Effector memory CD4-positive, alpha-beta T cell (primary cell): Measurements from ENCODE around the gene CD81.

Source experiments
- DNase-seq, 3 donors: peaks; one replicate each; pipeline ENCODE4 v3.0.0-alpha.2; 2020
- H3K27ac ChIP-seq: 2 replicates; pipeline ENCODE4 v1.7.0; 2013; ENCODE audit warnings: mild to moderate bottlenecking, low read length, moderate library complexity; ENCODE audit not compliant: insufficient read depth, poor library complexity, severe bottlenecking
- H3K27me3 ChIP-seq: replicated peaks from 2 replicates; pipeline ENCODE4 v1.7.0; 2013; ENCODE audit warnings: mild to moderate bottlenecking, low read length; ENCODE audit not compliant: insufficient read depth, control insufficient read depth, poor library complexity, severe bottlenecking
- H3K36me3 ChIP-seq: 2 replicates; pipeline ENCODE4 v1.7.0; 2013; ENCODE audit warnings: mild to moderate bottlenecking, low read length, moderate library complexity; ENCODE audit not compliant: control insufficient read depth, insufficient read depth
- H3K4me1 ChIP-seq: 2 replicates; pipeline ENCODE4 v1.7.0; 2013; ENCODE audit warnings: low read length, mild to moderate bottlenecking; ENCODE audit not compliant: control insufficient read depth, insufficient read depth, poor library complexity, severe bottlenecking
- H3K4me3 ChIP-seq: 2 replicates; pipeline ENCODE4 v1.7.0; 2013; ENCODE audit warnings: low read length, low read depth, mild to moderate bottlenecking; ENCODE audit not compliant: insufficient read depth, poor library complexity, severe bottlenecking
- H3K9me3 ChIP-seq: 2 replicates; pipeline ENCODE4 v1.7.0; 2013; ENCODE audit warnings: mild to moderate bottlenecking, low read length, moderate library complexity; ENCODE audit not compliant: control insufficient read depth

CD81 gene

DNA sequence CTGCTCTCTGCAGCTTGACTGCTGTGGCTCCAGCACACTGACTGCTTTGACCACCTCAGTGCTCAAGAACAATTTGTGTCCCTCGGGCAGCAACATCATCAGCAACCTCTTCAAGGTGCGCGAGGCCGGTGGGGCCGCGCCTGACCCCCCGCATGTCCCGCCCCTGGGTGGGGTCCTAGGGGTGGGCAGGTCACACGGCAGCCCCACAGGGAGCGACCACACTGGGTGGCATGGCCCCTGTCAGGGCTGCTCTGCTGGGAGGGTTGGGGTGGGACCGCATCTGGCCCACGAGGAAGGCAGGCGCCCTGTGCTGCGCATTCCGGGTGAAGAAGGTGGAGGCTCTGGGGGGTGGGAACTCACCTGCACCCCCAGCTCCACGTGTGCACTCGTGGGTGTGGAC lies 18.7 kb downstream of the CD81 start:
- DNase-seq, result no peak
- Histone ChIP-seq H3K9me3 (no peaks in the 10 kb centered on the region), H3K4me3 (no peak overlapping the region), H3K27me3 (no peaks in the 10 kb centered on the region), H3K36me3 (peaks cover 47% of the 10 kb centered on the region), H3K4me1 (peaks cover 8% of the 10 kb centered on the region), H3K27ac (no peak overlapping the region)

DNA sequence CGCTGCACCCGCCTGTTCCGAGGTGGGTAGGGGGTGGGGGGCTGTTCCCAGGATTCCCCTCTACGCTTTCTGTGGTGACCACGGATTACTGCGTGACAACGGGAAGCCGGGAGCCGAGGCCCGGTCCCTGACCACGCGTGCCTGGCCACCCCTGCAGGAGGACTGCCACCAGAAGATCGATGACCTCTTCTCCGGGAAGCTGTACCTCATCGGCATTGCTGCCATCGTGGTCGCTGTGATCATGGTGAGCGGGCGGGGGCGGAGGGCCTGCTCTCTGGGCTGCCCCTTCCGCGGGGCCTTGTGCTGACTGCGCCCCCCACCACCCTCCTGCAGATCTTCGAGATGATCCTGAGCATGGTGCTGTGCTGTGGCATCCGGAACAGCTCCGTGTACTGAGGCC lies 19.4 kb downstream of the CD81 start:
- Histone ChIP-seq H3K27ac (no peak overlapping the region), H3K36me3 (peaks cover 41% of the 10 kb centered on the region), H3K4me3 (no peak overlapping the region), H3K4me1 (peaks cover 13% of the 10 kb centered on the region), H3K27me3 (no peaks in the 10 kb centered on the region), H3K9me3 (no peaks in the 10 kb centered on the region)
- DNase-seq, result no peak

DNA sequence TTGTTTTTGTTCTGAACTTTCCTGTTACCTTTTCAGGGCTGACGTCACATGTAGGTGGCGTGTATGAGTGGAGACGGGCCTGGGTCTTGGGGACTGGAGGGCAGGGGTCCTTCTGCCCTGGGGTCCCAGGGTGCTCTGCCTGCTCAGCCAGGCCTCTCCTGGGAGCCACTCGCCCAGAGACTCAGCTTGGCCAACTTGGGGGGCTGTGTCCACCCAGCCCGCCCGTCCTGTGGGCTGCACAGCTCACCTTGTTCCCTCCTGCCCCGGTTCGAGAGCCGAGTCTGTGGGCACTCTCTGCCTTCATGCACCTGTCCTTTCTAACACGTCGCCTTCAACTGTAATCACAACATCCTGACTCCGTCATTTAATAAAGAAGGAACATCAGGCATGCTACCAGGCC lies 19.9 kb downstream of the CD81 start:
- H3K4me1 ChIP-seq, result peaks cover 18% of the 10 kb centered on the region
- peaks cover 36% of the 10 kb centered on the region for H3K36me3 ChIP-seq
- no peaks in the 10 kb centered on the region for H3K27me3 ChIP-seq
- H3K4me3 ChIP-seq, result no peak overlapping the region
- H3K9me3 ChIP-seq, result no peaks in the 10 kb centered on the region
- H3K27ac ChIP-seq, result no peak overlapping the region
- no peak for DNase-seq

DNA sequence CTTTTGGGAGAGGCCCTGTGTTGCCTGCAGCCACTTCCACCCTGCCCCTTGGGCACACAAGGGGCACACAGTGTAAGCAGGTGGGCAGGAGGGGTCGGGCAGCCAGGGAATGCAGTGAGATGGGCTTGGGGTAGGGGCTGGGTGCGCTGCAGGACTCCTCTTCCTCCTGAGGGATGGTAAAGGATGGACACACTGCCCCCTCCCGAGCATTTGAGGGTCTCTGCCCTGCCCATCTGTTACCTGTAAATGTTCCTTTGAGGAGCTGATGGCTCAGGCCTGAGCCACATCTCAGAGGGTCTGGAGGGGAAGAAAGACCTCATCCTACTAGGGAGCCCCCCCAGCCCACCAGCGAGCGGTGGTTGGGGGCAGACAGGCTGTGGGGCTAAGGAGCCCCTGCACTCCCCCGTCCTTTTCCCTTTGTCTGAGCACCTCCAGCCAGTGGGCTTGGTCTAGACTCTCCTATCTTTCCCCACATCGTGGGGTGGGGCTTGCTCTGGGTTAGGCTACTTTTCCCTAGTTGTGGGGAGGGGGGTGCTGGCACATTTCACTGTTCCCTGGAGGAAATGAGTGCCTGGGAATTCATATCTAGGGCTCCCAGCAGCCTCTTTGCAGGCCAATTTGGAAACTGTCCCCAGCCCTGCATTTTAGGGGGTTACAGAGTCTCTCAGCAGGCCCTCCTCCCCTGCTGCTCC lies 21.7 kb downstream of the CD81 start:
- H3K9me3 ChIP-seq, result no peaks in the 10 kb centered on the region
- H3K36me3 ChIP-seq, result peaks cover 38% of the 10 kb centered on the region
- H3K4me1 ChIP-seq, result peaks cover 22% of the 10 kb centered on the region
- H3K4me3 ChIP-seq, result no peak overlapping the region
- no peak for DNase-seq
- no peaks in the 10 kb centered on the region for H3K27me3 ChIP-seq
- H3K27ac ChIP-seq, result peak overlapping the region; percentile 98

DNA sequence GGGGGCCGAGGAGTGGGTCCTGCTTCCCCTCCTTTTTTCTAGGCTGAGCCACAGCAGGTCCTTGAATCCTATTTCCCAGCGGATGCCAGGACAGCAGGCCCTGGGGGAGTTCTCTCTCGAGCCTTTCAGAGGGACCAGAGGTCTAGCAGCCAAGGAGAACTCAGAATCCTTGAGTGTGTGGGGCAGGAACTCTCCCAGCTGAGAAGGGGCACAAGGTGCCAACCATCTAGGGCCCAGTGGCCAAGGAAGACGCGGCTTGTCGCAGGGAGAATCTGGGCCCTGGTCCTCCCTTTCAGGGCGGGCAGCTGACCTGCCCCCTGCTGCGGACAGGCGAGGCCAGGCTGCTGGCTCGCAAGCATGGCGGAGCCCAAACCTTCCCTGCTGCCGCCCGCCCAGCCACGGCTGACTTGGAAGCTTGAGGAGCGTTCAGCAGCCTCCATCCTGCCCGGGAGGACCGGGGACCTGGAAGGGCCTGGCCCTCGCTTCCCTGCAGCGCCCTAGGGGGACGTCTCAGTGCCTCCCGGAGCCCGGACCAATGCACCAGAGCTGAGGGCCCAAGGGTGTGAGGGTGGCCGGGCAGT lies 22.5 kb downstream of the CD81 start:
- no peak for DNase-seq
- Histone ChIP-seq H3K9me3 (no peaks in the 10 kb centered on the region), H3K4me3 (peak overlapping the region; percentile 82), H3K4me1 (peaks cover 22% of the 10 kb centered on the region), H3K27ac (peak overlapping the region; percentile 98), H3K36me3 (peaks cover 40% of the 10 kb centered on the region), H3K27me3 (no peaks in the 10 kb centered on the region)

DNA sequence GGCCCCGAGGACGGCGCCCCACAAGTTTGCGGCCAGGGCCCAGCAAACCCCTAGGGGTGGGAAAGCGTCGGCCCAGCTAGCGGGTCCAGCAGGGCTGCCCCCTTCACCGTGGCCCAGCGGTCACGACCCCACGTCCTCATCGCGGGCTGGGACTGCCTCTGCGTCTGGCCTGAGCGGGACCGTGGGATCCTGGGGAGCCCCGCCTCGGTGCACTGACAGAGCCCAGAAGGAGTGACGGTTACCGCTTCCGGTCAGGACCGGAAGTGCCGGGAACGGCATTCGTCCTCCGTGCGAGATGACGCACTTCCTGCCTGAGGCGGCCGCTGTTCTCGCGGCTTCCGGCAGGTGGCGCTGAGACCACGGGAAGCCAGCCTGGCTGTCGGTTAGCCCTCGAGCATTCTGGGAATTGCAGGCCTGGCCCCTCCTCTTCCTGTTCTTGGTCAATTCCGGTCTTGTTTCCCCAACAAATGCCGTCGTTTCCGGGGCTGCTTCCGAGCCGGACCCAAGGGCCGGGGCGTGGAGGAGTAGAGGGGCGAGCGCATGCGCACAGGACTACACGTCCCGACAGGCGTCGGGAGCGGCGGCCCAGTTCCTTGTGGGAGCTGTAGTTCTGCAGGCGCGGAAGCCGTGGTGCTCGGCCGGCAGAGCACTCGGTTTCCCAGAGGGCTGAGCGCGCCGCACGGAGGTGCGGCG lies 23.1 kb downstream of the CD81 start, which contains the start of gene TSSC4:
Gene TSSC4, plus strand, starts transcription at position 682 of the 693 bp plus-strand sequence. CDS start 1,884 bp downstream, outside the sequence.
- H3K4me1 ChIP-seq, result peaks cover 22% of the 10 kb centered on the region
- no peaks in the 10 kb centered on the region for H3K27me3 ChIP-seq
- peak within 1 kb of the TSS; percentile 98 for H3K27ac ChIP-seq
- H3K36me3 ChIP-seq, result peaks cover 34% of the 10 kb centered on the region
- peak; percentile 99 to 100 (median 100) for DNase-seq
- H3K4me3 ChIP-seq, result peak within 1 kb of the TSS; percentile 91
- no peaks in the 10 kb centered on the region for H3K9me3 ChIP-seq

DNA sequence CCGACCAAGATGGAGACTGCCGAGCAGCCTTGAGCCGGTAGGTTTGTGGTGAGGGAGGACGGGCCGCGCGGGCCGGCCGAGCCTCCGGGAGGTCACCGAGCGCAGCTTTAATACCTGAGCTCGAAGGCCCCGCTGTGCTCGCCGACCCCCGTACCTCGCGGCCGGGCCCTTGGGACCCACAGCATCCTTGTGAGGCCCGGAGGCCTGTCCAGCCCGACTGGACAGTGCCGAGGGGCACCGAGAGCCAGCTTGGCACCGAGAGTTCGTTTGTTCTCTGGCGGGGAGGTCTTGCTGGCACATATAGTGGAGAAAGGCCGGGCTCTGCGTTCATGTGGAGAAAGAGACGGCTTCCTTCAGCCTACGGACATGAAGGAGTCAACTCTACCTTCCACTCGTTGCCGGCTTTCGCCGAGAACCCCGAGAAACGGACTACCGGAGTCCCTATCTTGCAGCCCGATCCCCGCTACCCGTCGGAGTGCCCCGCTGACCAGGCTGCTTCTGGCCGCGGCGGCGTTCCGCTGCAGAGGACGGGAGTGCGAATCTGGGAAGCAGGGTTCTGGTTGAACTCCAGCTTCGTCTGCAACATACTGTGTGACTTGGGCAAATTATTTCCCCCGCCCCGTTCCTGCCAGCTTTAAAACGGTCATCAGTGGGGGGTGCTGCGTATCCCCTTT lies 23.8 kb downstream of the CD81 start:
- Histone ChIP-seq H3K4me3 (peak overlapping the region; percentile 91), H3K4me1 (peaks cover 22% of the 10 kb centered on the region), H3K27ac (peak overlapping the region; percentile 86), H3K27me3 (no peaks in the 10 kb centered on the region), H3K9me3 (no peaks in the 10 kb centered on the region), H3K36me3 (peaks cover 29% of the 10 kb centered on the region)
- DNase-seq, result no peak

DNA sequence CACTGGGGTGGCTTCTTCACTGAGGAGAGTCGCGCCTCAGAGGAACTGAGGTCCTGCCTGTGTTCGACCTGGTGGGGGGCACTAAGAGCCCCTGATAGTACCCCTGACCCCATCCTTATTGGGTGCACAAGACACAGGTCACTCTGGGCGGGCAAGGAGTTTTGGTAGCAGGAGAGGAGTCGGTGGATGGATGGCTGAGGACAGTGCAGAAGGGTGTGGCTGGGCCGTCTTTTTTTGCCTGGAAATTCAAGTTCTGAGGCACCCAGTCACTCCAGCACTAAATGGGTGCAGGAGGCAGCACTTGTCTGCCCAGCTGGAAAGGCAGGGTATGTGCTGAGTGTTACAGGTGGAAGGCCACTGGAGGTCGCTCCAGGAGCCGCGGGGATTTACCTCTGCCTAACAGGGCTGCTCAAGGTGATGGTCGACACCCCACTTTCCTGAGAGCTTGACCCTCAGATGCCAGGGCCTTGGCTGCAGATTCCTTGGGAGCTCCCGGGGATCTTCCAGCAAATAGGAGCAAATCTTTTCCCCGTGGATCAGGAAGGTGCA lies 24.4 kb downstream of the CD81 start:
- Histone ChIP-seq H3K36me3 (peaks cover 25% of the 10 kb centered on the region), H3K27me3 (no peaks in the 10 kb centered on the region), H3K4me1 (peaks cover 22% of the 10 kb centered on the region), H3K4me3 (peak overlapping the region; percentile 91), H3K27ac (peak overlapping the region; percentile 86), H3K9me3 (no peaks in the 10 kb centered on the region)
- no peak for DNase-seq

DNA sequence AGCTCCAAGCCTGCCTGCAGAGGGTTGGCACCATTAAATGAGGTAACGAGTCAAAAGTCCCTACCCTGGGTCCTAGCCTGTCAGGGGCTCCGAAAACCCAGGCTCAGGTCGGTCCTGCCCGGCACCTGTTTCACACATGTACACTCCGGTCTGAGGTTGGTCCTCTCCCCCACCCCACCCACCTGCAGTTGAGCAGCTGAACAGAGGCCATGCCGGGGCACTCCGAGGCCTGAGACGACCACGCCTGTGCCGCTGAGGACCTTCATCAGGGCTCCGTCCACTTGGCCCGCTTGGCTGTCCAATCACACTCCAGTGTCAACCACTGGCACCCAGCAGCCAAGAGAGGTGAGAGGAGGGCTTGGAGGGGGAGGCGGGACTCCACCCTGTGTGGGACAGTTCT lies 25.0 kb downstream of the CD81 start:
- Histone ChIP-seq H3K9me3 (no peaks in the 10 kb centered on the region), H3K27me3 (no peaks in the 10 kb centered on the region), H3K4me3 (no peak overlapping the region), H3K4me1 (peaks cover 22% of the 10 kb centered on the region), H3K36me3 (peaks cover 25% of the 10 kb centered on the region), H3K27ac (no peak overlapping the region)
- DNase-seq, result no peak
